Psoas muscle (tissue), 8 donors: Measurements from ENCODE around the gene RPLP2. TPM values are rescaled to one million over a fixed set of nuclear protein-coding genes. Genes with fewer than 3 reads are reported as not detected.

Experiments
- ATAC-seq, 4 donors: fragments of 200-7000 bp; cut with Tn5 transposase; one replicate each; pipeline ENCODE4 v1.9.1; 2020; ENCODE audit warnings: moderate library complexity in 3 of 4, mild to moderate bottlenecking in 2 of 4
- DNase-seq, 2 donors: peaks; one replicate each; pipeline ENCODE4 v3.0.0-alpha.2; 2020
- H3K27ac ChIP-seq: fragments of 200-600 bp; one replicate; pipeline ENCODE4 v1.8.0; 2022
- H3K27me3 ChIP-seq, 3 donors: fragments of 200-600 bp in 1 of 3; one replicate each; pipeline versions ENCODE4 v1.6.1 to v1.8.0; 2013 to 2022; ENCODE audit warnings: low read length in 2 of 3, mild to moderate bottlenecking in 2 of 3, moderate library complexity in 1 of 3; ENCODE audit not compliant: insufficient read depth in 3 of 3
- H3K36me3 ChIP-seq, 2 donors: fragments of 200-600 bp in 1 of 2; one replicate each; pipeline versions ENCODE4 v1.6.1 to v1.8.0; 2013 to 2022; ENCODE audit warnings: low read depth in 1 of 2, mild to moderate bottlenecking in 1 of 2, moderate library complexity in 1 of 2; ENCODE audit not compliant: insufficient read depth in 1 of 2
- H3K4me1 ChIP-seq: fragments of 200-600 bp; one replicate; pipeline ENCODE4 v1.8.0; 2022
- H3K4me3 ChIP-seq: fragments of 200-600 bp; one replicate; pipeline ENCODE4 v1.8.0; 2022; ENCODE audit warnings: mild to moderate bottlenecking
- H3K9me3 ChIP-seq: fragments of 200-600 bp; one replicate; pipeline ENCODE4 v1.8.0; 2022
- WGBS, 3 donors: extraction: QIAGEN DNeasy Blood & Tissue Kit; methylation state at CpG; one replicate each; pipeline versions ENCODE4 v1.1.6 to v1.1.7; 2013; 5-methylcytosine and 5-hydroxymethylcytosine counted together
- intact Hi-C, 2 donors: fragments of 100-400 bp; cut with DNase I; formaldehyde crosslinking; loops; one replicate each; pipeline versions ENCODE4 v1.11.0 to v1.14.2; 2022
- polyA plus RNA-seq, 3 donors: library from polyadenylated mRNA; stranded (reverse); fragments of 200-250 nt; gene quantifications; one replicate each; pipeline ENCODE4 v1.2.3, GENCODE V29; 2013
- total RNA-seq, 4 donors: library from RNA; stranded (reverse); fragmentation: NEBNext Ultra II Directional in 2 of 4; extraction: Animal tissue kit (Norgen Biotek cat#: 25700) in 2 of 4; gene quantifications; one replicate each; pipeline versions ENCODE4 v1.2.1 to v1.2.4, GENCODE V29; 2021 to 2023
- TF ChIP-seq, protein P1 (sequence below): fragments of 200-600 bp; IDR thresholded peaks from one replicate; pipeline ENCODE4 v1.8.0; 2022; ENCODE audit warnings: antibody characterized with exemption
- donor health status: healthy with polysubstance abuse.
- donor health status: DM: no; HTN: no; CAD: no; lungs with moderate emphysema.
- donor health status: Bipolar disorder and iron deficiency.
- donor health status: healthy.
- donor health status: DM: yes; HTN: yes; CAD: no.
- donor health status: DM: no; HTN: no; CAD: no.
- donor health status: DM: no; HTN: no; CAD: no.
- donor health status: DM: yes; HTN: yes; CAD: no.

The RPLP2 gene
- total and polyA plus RNA-seq, 7 donors: 779 to 1,781 (median 1,246) TPM

GRCh38 chr11:769887-770641 lies 39.7 kb upstream of the RPLP2 start:
- TF ChIP-seq, protein P1, sequence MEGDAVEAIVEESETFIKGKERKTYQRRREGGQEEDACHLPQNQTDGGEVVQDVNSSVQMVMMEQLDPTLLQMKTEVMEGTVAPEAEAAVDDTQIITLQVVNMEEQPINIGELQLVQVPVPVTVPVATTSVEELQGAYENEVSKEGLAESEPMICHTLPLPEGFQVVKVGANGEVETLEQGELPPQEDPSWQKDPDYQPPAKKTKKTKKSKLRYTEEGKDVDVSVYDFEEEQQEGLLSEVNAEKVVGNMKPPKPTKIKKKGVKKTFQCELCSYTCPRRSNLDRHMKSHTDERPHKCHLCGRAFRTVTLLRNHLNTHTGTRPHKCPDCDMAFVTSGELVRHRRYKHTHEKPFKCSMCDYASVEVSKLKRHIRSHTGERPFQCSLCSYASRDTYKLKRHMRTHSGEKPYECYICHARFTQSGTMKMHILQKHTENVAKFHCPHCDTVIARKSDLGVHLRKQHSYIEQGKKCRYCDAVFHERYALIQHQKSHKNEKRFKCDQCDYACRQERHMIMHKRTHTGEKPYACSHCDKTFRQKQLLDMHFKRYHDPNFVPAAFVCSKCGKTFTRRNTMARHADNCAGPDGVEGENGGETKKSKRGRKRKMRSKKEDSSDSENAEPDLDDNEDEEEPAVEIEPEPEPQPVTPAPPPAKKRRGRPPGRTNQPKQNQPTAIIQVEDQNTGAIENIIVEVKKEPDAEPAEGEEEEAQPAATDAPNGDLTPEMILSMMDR: no peak
- ATAC-seq: no peak
- Histone ChIP-seq H3K36me3 (peaks cover 0 to 90% of the 10 kb centered on the region in 2 donors), H3K9me3 (no peaks in the 10 kb centered on the region), H3K27ac (no peak overlapping the region), H3K4me1 (peaks cover under 1% of the 10 kb centered on the region), H3K4me3 (no peak overlapping the region), H3K27me3 (no peaks in the 10 kb centered on the region)
- DNase-seq: no peak
- intact Hi-C loops: no loop called here
- WGBS, 3 donors: 86 to 90% (median 90%) methylated on average over 23 of the region's 23 CpGs

DNA sequence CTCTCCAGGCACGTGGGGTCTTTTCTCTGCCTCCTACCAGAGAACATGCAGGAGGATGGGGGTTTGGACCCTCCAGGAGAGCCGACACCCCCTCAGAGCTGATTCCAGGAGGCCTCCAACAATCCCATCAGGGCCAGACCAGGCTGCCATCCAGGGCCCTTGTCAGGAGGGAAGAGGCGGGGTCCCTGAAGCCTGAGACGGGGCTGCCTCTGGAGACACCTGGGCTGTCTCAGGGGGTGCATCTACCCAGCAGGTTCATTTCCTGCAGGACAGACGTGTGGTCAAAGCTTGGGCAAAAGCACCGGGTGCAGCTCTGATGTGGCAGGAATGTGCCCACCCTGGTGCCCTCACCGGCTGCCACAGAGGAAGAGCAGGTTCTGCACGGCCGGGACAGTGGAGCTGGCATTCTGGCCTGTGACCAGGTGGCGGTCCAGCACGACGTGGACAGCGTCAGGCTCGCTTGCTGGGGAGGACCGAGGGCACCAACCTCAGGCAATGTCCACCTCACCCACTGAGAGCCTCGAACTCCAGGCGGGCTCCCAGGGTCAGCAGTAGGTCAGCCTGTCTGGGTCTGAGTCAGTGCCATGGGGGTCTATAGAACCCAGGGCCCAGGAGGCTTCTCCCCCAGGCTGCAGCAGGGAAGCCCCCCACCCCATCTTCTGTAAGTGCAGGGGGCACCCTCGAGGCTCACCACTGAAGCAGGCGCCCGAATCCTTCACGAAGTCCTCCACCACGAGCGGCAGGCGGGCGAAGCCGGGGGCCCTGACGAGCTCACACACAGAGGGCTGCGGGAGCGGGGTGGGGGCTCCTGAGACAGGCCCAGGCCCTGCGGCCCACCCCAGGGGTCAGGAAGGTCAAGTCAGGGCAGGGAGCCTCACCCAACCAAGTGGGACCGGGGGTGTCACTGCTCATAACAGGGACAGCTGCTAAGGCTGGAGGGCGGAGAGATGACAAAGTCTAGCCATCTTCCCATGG lies 38.8 kb upstream of the RPLP2 start:
- no peak for DNase-seq
- Histone ChIP-seq H3K4me3 (no peak overlapping the region), H3K4me1 (peaks cover 9% of the 10 kb centered on the region), H3K27me3 (no peaks in the 10 kb centered on the region), H3K36me3 (peaks cover 0 to 83% of the 10 kb centered on the region in 2 donors), H3K27ac (no peak overlapping the region), H3K9me3 (no peaks in the 10 kb centered on the region)
- TF ChIP-seq, protein P1: no peak
- no peak for ATAC-seq
- intact Hi-C loops: no loop called here
- WGBS, 3 donors: 89 to 92% (median 90%) methylated on average over 32 of the region's 32 CpGs

- ATAC-seq (no peak), DNase-seq (no peak)
- Histone ChIP-seq H3K27ac (no peak overlapping the region), H3K9me3 (no peaks in the 10 kb centered on the region), H3K27me3 (no peaks in the 10 kb centered on the region), H3K36me3 (peaks cover 0 to 75% of the 10 kb centered on the region in 2 donors), H3K4me1 (peaks cover 16% of the 10 kb centered on the region), H3K4me3 (no peak overlapping the region)
- WGBS, 3 donors: 79 to 90% (median 82%) methylated on average over 14 to 15 of the region's 15 CpGs
- intact Hi-C loops: no loop called here
- TF ChIP-seq, protein P1: no peak
Measured at GRCh38 chr11:771617-772204, 38.1 kb upstream of the RPLP2 start.

DNA sequence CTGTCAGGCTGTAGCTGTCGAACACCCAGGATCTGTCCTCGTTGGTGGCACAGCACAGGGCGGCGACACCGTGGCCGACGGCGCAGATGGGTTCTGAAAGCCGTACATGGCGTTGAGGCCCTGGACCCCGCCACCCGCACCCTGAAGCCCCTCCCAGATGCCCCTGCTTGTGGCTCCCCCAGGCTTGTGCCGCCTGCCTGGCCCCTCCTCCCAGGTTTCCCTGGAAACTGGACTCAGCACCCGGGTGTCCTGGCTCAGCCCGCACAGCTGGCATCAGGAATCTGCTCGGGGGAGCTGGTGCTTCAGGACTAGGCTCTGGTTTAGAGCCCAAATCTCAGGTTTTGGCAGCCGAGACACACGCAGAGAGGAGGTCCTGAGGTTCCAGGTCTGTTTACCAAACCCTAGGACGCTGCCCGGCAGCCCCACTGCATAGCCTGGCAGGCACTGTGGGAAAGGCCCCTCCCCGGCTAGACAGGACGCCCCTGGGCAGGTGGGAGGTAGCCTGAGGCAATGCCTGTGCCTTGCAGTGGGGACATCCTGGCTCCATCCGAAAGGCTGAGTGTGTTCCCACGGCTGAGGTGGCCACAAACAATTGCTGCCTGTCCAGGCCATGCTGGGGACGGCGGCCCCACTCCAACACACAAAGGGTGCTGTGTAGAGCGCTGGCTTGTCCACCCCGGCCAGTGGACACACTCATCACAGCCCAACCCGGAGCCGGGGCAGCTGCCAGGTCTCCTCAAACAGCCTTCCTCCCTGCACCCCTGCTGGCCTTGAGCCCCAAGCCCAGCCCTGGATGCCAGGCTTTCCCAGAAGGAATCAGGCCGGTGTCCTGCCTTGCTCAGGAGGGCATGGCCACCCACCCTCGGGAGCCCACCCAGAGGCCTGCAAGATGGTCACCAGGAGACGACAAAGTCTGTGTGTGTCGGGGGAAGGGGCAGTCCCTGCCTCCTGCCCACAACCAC lies 37.1 kb upstream of the RPLP2 start:
- Histone ChIP-seq H3K27me3 (no peaks in the 10 kb centered on the region), H3K4me1 (peaks cover 16% of the 10 kb centered on the region), H3K36me3 (peaks cover 0 to 65% of the 10 kb centered on the region in 2 donors), H3K4me3 (no peak overlapping the region), H3K9me3 (no peaks in the 10 kb centered on the region), H3K27ac (no peak overlapping the region)
- WGBS, 3 donors: 56 to 70% (median 56%) methylated on average over 34 of the region's 34 CpGs
- DNase-seq: peak in 1 of 2 donors; percentile 31
- intact Hi-C loops: no loop called here
- TF ChIP-seq, protein P1: no peak
- ATAC-seq: no peak
